ENCODE results near the gene TAF1. TPM values are rescaled to one million over a fixed set of nuclear protein-coding genes. Genes with fewer than 3 reads are reported as not detected.
A peak's percentile ranks its signal among the peaks of the same experiment; 100 is the strongest.

TAF1 gene
- total and polyA plus RNA-seq, 9 of the 15 experiments (the other 6 are each of a cell fraction or from before 2014, with no cell fraction given): 6.4 to 45.1 (median 38.1) TPM

DNA sequence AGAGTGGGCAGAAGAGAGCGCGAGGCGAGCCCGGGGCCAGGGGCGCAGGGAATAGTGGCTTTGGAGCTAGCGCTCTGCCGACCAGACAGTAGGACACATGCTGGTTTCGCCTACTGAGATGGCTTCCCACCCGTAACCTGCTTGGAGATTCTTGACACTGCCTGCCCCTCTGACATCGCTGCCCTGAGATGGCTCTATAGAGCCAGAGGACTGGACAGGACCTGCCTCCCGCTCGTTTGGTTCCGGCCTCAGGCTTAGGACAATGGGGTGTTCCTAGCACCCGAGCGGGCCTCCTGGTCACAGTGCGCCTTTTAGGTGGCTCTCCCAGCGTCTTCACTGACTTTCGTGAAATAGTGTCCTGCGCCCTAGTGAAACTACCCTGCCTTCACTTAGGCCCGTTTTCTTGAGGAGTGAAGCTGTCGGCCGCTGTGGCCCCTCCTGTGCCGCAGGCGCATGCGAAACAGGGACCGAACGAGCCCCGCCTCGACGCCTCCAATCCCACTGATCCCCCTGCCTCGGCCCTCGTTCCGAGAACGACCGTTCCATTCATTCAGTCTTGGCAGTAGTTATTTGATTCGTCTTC, 608 bp downstream of the TAF1 start (continued):
- TF ChIP-seq, protein P1, sequence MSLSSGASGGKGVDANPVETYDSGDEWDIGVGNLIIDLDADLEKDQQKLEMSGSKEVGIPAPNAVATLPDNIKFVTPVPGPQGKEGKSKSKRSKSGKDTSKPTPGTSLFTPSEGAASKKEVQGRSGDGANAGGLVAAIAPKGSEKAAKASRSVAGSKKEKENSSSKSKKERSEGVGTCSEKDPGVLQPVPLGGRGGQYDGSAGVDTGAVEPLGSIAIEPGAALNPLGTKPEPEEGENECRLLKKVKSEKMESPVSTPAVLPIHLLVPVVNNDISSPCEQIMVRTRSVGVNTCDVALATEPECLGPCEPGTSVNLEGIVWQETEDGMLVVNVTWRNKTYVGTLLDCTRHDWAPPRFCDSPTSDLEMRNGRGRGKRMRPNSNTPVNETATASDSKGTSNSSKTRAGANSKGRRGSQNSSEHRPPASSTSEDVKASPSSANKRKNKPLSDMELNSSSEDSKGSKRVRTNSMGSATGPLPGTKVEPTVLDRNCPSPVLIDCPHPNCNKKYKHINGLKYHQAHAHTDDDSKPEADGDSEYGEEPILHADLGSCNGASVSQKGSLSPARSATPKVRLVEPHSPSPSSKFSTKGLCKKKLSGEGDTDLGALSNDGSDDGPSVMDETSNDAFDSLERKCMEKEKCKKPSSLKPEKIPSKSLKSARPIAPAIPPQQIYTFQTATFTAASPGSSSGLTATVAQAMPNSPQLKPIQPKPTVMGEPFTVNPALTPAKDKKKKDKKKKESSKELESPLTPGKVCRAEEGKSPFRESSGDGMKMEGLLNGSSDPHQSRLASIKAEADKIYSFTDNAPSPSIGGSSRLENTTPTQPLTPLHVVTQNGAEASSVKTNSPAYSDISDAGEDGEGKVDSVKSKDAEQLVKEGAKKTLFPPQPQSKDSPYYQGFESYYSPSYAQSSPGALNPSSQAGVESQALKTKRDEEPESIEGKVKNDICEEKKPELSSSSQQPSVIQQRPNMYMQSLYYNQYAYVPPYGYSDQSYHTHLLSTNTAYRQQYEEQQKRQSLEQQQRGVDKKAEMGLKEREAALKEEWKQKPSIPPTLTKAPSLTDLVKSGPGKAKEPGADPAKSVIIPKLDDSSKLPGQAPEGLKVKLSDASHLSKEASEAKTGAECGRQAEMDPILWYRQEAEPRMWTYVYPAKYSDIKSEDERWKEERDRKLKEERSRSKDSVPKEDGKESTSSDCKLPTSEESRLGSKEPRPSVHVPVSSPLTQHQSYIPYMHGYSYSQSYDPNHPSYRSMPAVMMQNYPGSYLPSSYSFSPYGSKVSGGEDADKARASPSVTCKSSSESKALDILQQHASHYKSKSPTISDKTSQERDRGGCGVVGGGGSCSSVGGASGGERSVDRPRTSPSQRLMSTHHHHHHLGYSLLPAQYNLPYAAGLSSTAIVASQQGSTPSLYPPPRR (CRISPR knock-in tag; IDR thresholded peaks at IDR 0.05; ENCODE audit: borderline replicate concordance): no peak
- TF ChIP-seq CEBPG (CRISPR knock-in tag; IDR thresholded peaks at IDR 0.05): no peak
- TF ChIP-seq CEBPG (tag; conservative IDR thresholded peaks at IDR 0.05 in 1 of 2, IDR thresholded peaks at IDR 0.05 in 1 of 2): no peak
- TF ChIP-seq PPARD (CRISPR knock-in tag; IDR thresholded peaks at IDR 0.05): no peak
- no peak for TF ChIP-seq ZNF445 (CRISPR knock-in tag; IDR thresholded peaks at IDR 0.05; ENCODE audit: low read depth)
- no peak for TF ChIP-seq KLF13 (tag; IDR thresholded peaks at IDR 0.05; ENCODE audit: borderline replicate concordance, low read depth)
- peak; percentile 68; the same call in 1 of the 2 replicates for TF ChIP-seq BRD4 (IDR thresholded peaks at IDR 0.05)
- no peak for TF ChIP-seq ZNF197 (CRISPR knock-in tag; IDR thresholded peaks at IDR 0.05; ENCODE audit: low read depth)
- TF ChIP-seq, protein P2, sequence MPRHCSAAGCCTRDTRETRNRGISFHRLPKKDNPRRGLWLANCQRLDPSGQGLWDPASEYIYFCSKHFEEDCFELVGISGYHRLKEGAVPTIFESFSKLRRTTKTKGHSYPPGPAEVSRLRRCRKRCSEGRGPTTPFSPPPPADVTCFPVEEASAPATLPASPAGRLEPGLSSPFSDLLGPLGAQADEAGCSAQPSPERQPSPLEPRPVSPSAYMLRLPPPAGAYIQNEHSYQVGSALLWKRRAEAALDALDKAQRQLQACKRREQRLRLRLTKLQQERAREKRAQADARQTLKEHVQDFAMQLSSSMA (CRISPR knock-in tag; IDR thresholded peaks at IDR 0.05): no peak
- TF ChIP-seq THRAP3 (IDR thresholded peaks at IDR 0.05; ENCODE audit: borderline replicate concordance): no peak
- TF ChIP-seq ZNF695 (CRISPR knock-in tag; IDR thresholded peaks at IDR 0.05): no peak
- TF ChIP-seq TCF3 (CRISPR knock-in tag; IDR thresholded peaks at IDR 0.05): no peak
- TF ChIP-seq FOXA3 (CRISPR knock-in tag; conservative IDR thresholded peaks at IDR 0.05 in 1 of 2, IDR thresholded peaks at IDR 0.05 in 1 of 2): no peak
- no peak for TF ChIP-seq NCOR1 (IDR thresholded peaks at IDR 0.05)
- no peak for TF ChIP-seq DIDO1 (tag; IDR thresholded peaks at IDR 0.05; ENCODE audit: low read depth)
- no peak for TF ChIP-seq LARP7 (IDR thresholded peaks at IDR 0.05)
- TF ChIP-seq ELF4 (CRISPR knock-in tag; IDR thresholded peaks at IDR 0.05): no peak
- no peak for TF ChIP-seq ETV6 (IDR thresholded peaks at IDR 0.05; ENCODE audit: borderline replicate concordance in 1 of 2, low read depth in 2 of 2, low read length in 1 of 2)
- no peak for TF ChIP-seq ETV6 (CRISPR knock-in tag; IDR thresholded peaks at IDR 0.05; ENCODE audit: borderline replicate concordance)
- TF ChIP-seq E2F3 (CRISPR knock-in tag; IDR thresholded peaks at IDR 0.05): no peak
- peak; percentile 30; the same call in 1 of the 2 replicates for TF ChIP-seq GABPB1 (CRISPR knock-in tag; IDR thresholded peaks at IDR 0.05)
- no peak for TF ChIP-seq ZNF551 (CRISPR knock-in tag; IDR thresholded peaks at IDR 0.05)
- TF ChIP-seq, protein P3, sequence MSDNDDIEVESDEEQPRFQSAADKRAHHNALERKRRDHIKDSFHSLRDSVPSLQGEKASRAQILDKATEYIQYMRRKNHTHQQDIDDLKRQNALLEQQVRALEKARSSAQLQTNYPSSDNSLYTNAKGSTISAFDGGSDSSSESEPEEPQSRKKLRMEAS (CRISPR knock-in tag; IDR thresholded peaks at IDR 0.05): peak; percentile 8; the same call in 1 of the 2 replicates
- no peak for TF ChIP-seq NFIC (IDR thresholded peaks at IDR 0.05)
- TF ChIP-seq TAL1 (IDR thresholded peaks at IDR 0.05): no peak
- no peak for TF ChIP-seq FOSL1 (tag; conservative IDR thresholded peaks at IDR 0.05)

Measured in K562 (cell line).